HG02840 (cell line): ENCODE results near the gene C6orf62.
"Not testable (repeated sequence)": the region's sequence is repeated elsewhere in the genome, so short reads cannot be mapped to it uniquely, and the experiment has no call there.

Experiments
- ATAC-seq: cut with Tn5 transposase; IDR thresholded peaks from one replicate; pipeline ENCODE4 v1.9.1; 2021; ENCODE audit warnings: mild to moderate bottlenecking, moderate library complexity, moderate number of reproducible peaks; ENCODE audit not compliant: unreplicated experiment, low FRiP score

Gene C6orf62

GRCh38 chr6:24671077-24671476 is 47.9 kb downstream of the C6orf62 start:
- ATAC-seq: not testable (repeated sequence)

- not testable (repeated sequence) for ATAC-seq
Observed at GRCh38 chr6:24670492-24670891, 48.5 kb downstream of the C6orf62 start.

- ATAC-seq: no peak
Observed at GRCh38 chr6:24668997-24669361, 50.0 kb downstream of the C6orf62 start.

- not testable (repeated sequence) for ATAC-seq
Observed at GRCh38 chr6:24668066-24668996, 50.6 kb downstream of the C6orf62 start.

GRCh38 chr6:24667378-24667803 is 51.6 kb downstream of the C6orf62 start:
- no peak for ATAC-seq

- ATAC-seq: peak; percentile 95
Observed at GRCh38 chr6:24666641-24667377, 52.1 kb downstream of the C6orf62 start, which contains the start of the genes ACOT13 and TDP2. TSS of gene ACOT13 (plus strand) at chr6:24667077. CDS start at chr6:24667264, 187 bp downstream. TSS of gene TDP2 (minus strand) at chr6:24666899. CDS start at chr6:24666862, 37 bp downstream.

GRCh38 chr6:24666097-24666640 is 52.8 kb downstream of the C6orf62 start:
- peak; percentile 29 for ATAC-seq

- no peak for ATAC-seq
Observed at GRCh38 chr6:24664046-24664987, 54.6 kb downstream of the C6orf62 start.

- ATAC-seq: no peak
Observed at GRCh38 chr6:24663189-24663588, 55.8 kb downstream of the C6orf62 start.

- ATAC-seq: no peak
Observed at GRCh38 chr6:24662236-24662635, 56.7 kb downstream of the C6orf62 start.

- not testable (repeated sequence) for ATAC-seq
Observed at GRCh38 chr6:24661759-24662158, 57.2 kb downstream of the C6orf62 start.

- no peak for ATAC-seq
Observed at GRCh38 chr6:24660105-24660504, 58.8 kb downstream of the C6orf62 start.

GRCh38 chr6:24659561-24659960 is 59.4 kb downstream of the C6orf62 start:
- no peak for ATAC-seq

GRCh38 chr6:24658573-24659560 is 60.1 kb downstream of the C6orf62 start:
- ATAC-seq: no peak

GRCh38 chr6:24655215-24655614 is 63.7 kb downstream of the C6orf62 start:
- no peak for ATAC-seq
